Ascending aorta (tissue), 2 donors: ENCODE results near the gene KMT5B. TPM values are rescaled to one million over a fixed set of nuclear protein-coding genes. Genes with fewer than 3 reads are reported as not detected.
"Not testable (repeated sequence)": the region's sequence is repeated elsewhere in the genome, so short reads cannot be mapped to it uniquely, and the experiment has no call there.

Source experiments
- DNase-seq, 2 donors: peaks; one replicate each; pipeline ENCODE4 v3.0.0-alpha.2; 2019; ENCODE audit warnings: low spot score in 2 of 2
- H3K27ac ChIP-seq, 2 donors: fragments of 200-600 bp; sonication (generic); one replicate each; pipeline ENCODE4 v1.5.1; 2016 to 2017; ENCODE audit warnings: mild to moderate bottlenecking in 1 of 2
- H3K27me3 ChIP-seq: fragments of 200-600 bp; sonication (generic); one replicate; pipeline ENCODE4 v1.5.1; 2017
- H3K36me3 ChIP-seq, 2 donors: fragments of 200-600 bp; sonication (generic); one replicate each; pipeline ENCODE4 v1.5.1; 2016
- H3K4me1 ChIP-seq, 2 donors: fragments of 200-600 bp; sonication (generic); one replicate each; pipeline ENCODE4 v1.5.1; 2016 to 2017; ENCODE audit warnings: mild to moderate bottlenecking in 1 of 2
- H3K4me3 ChIP-seq, 2 donors: fragments of 200-600 bp; sonication (generic); one replicate each; pipeline ENCODE4 v1.5.1; 2016 to 2017; ENCODE audit warnings: mild to moderate bottlenecking in 1 of 2
- H3K9me3 ChIP-seq, 2 donors: fragments of 200-600 bp; sonication (generic); one replicate each; pipeline ENCODE4 v1.5.1; 2016
- CTCF ChIP-seq, 3 experiments: fragments of 200-600 bp in 2 of 3; fragments of 450-650 bp in 1 of 3; sonication (generic) in 2 of 3; IDR thresholded peaks; one replicate each; pipeline ENCODE4 v1.5.1; 2016 to 2019; ENCODE audit warnings: antibody characterized with exemption in 3 of 3, mild to moderate bottlenecking in 1 of 3, moderate library complexity in 1 of 3
- intact Hi-C: fragments of 100-400 bp; cut with DNase I; formaldehyde crosslinking; loops from one replicate; pipeline ENCODE4 v1.15.1; 2023
- total RNA-seq: library from RNA; depleted of rRNA; stranded (reverse); fragments of >200 nt; gene quantifications from one replicate; pipeline ENCODE4 v1.1.0, GENCODE V29; 2016

The KMT5B gene
- total RNA-seq, 1 donor from 2014 or later, result 82.0 TPM

- intact Hi-C loops, result no loop called here
- Histone ChIP-seq H3K36me3 (no peaks in the 10 kb centered on the region), H3K27ac (no peak overlapping the region), H3K27me3 (no peaks in the 10 kb centered on the region), H3K9me3 (no peaks in the 10 kb centered on the region), H3K4me1 (peaks cover 0 to 3% of the 10 kb centered on the region in 2 donors), H3K4me3 (no peak overlapping the region)
- no peak for TF ChIP-seq CTCF (IDR thresholded peaks at IDR 0.05)
- DNase-seq, result no peak
Observed at GRCh38 chr11:68254421-68254820, 41.3 kb upstream of the KMT5B start.

- no peaks in the 10 kb centered on the region for H3K27me3 ChIP-seq
- H3K36me3 ChIP-seq, result no peaks in the 10 kb centered on the region
- H3K9me3 ChIP-seq, result no peaks in the 10 kb centered on the region
- H3K4me3 ChIP-seq, result no peak overlapping the region
- no peak overlapping the region for H3K27ac ChIP-seq
- intact Hi-C loops, result no loop called here
- no peak for TF ChIP-seq CTCF (IDR thresholded peaks at IDR 0.05)
- no peaks in the 10 kb centered on the region for H3K4me1 ChIP-seq
- DNase-seq, result no peak
Observed at GRCh38 chr11:68251765-68252164, 38.7 kb upstream of the KMT5B start.

GRCh38 chr11:68244912-68245311 is 31.8 kb upstream of the KMT5B start:
- H3K27me3 ChIP-seq, intact Hi-C loops, H3K27ac ChIP-seq, H3K36me3 ChIP-seq, H3K4me1 ChIP-seq, H3K4me3 ChIP-seq, DNase-seq, H3K9me3 ChIP-seq: not testable (repeated sequence)

GRCh38 chr11:68243847-68244246 is 30.8 kb upstream of the KMT5B start:
- intact Hi-C loops, H3K9me3 ChIP-seq, H3K36me3 ChIP-seq, H3K27ac ChIP-seq, H3K4me3 ChIP-seq, H3K4me1 ChIP-seq, H3K27me3 ChIP-seq, DNase-seq: not testable (repeated sequence)

GRCh38 chr11:68242616-68243015 is 29.5 kb upstream of the KMT5B start:
- no peak overlapping the region for H3K4me3 ChIP-seq

GRCh38 chr11:68231621-68232020 is 18.5 kb upstream of the KMT5B start:
- no peak for TF ChIP-seq CTCF (IDR thresholded peaks at IDR 0.05)
- no peaks in the 10 kb centered on the region for H3K4me1 ChIP-seq
- intact Hi-C loops, result no loop called here

More at GRCh38 chr11:68242616-68243015, 29.5 kb upstream of the KMT5B start:
- DNase-seq, result peak in 1 of 2 donors; percentile 2
- no peaks in the 10 kb centered on the region for H3K4me1 ChIP-seq
- intact Hi-C loops, result no loop called here
- no peaks in the 10 kb centered on the region for H3K27me3 ChIP-seq
- no peaks in the 10 kb centered on the region for H3K36me3 ChIP-seq
- H3K27ac ChIP-seq, result no peak overlapping the region
- H3K9me3 ChIP-seq, result peaks cover 0 to 10% of the 10 kb centered on the region in 2 donors
- no peak for TF ChIP-seq CTCF (IDR thresholded peaks at IDR 0.05)

GRCh38 chr11:68229601-68230000 is 16.5 kb upstream of the KMT5B start:
- Histone ChIP-seq H3K27ac (no peak overlapping the region), H3K4me1 (no peaks in the 10 kb centered on the region), H3K4me3 (no peak overlapping the region), H3K27me3 (no peaks in the 10 kb centered on the region), H3K36me3 (no peaks in the 10 kb centered on the region), H3K9me3 (peaks cover 0 to 7% of the 10 kb centered on the region in 2 donors)
- intact Hi-C loops, result no loop called here
- no peak for DNase-seq
- TF ChIP-seq CTCF (IDR thresholded peaks at IDR 0.05), result no peak

More at GRCh38 chr11:68231621-68232020, 18.5 kb upstream of the KMT5B start:
- DNase-seq, result no peak
- H3K27me3 ChIP-seq, result no peaks in the 10 kb centered on the region
- H3K36me3 ChIP-seq, result no peaks in the 10 kb centered on the region
- H3K27ac ChIP-seq, result no peak overlapping the region
- H3K9me3 ChIP-seq, result peaks cover 0 to 7% of the 10 kb centered on the region in 2 donors
- no peak overlapping the region for H3K4me3 ChIP-seq
